SK-N-MC (cell line): Measurements from ENCODE around the gene SLC41A2.
"Not testable (repeated sequence)": the region's sequence is repeated elsewhere in the genome, so short reads cannot be mapped to it uniquely, and the experiment has no call there.

Experiments used
- DNase-seq: peaks from one replicate; pipeline ENCODE4 v3.0.0-alpha.2; 2011; ENCODE audit warnings: low read depth, low spot score
- H3K27ac ChIP-seq: fragments of 200-600 bp; sonication (generic); 2 replicates; pipeline ENCODE4 v1.5.1; 2016; ENCODE audit warnings: mixed run types
- H3K36me3 ChIP-seq: fragments of 200-600 bp; sonication (generic); 2 replicates; pipeline ENCODE4 v1.6.1; 2017; ENCODE audit warnings: antibody characterized with exemption, low read length, mixed read lengths; ENCODE audit not compliant: insufficient read depth
- H3K4me3 ChIP-seq: fragments of 200-600 bp; sonication (generic); 2 replicates; pipeline ENCODE4 v1.5.1; 2016
- H3K9ac ChIP-seq: fragments of 200-600 bp; sonication (generic); 2 replicates; pipeline ENCODE4 v1.8.0; 2017; ENCODE audit warnings: mixed run types, mixed read lengths; ENCODE audit not compliant: insufficient read length
- H3K9me3 ChIP-seq: fragments of 200-600 bp; sonication (generic); 2 replicates; pipeline ENCODE4 v1.6.1; 2017; ENCODE audit warnings: low read depth, mild to moderate bottlenecking, antibody characterized with exemption, low read length, moderate library complexity, mixed read lengths
- EZH2 ChIP-seq: fragments of 200-600 bp; sonication (generic); IDR thresholded peaks from one replicate; pipeline ENCODE4 v1.6.1; 2017; ENCODE audit warnings: antibody characterized with exemption
- FOXP2 ChIP-seq: optimal IDR thresholded peaks from 2 replicates; pipeline ENCODE3; 2011; ENCODE audit warnings: mild to moderate bottlenecking, moderate library complexity; ENCODE audit not compliant: insufficient read depth; ENCODE audit errors: extremely low read length, control extremely low read depth
- POLR2AphosphoS5 ChIP-seq: IDR thresholded peaks from 2 replicates; pipeline ENCODE4 v1.6.1; 2012; ENCODE audit warnings: mild to moderate bottlenecking, low read depth, low read length, borderline replicate concordance

Gene SLC41A2

GRCh38 chr12:104956870-104957718 lies 996 bp downstream of the SLC41A2 start:
- H3K27ac ChIP-seq = no peak overlapping the region
- H3K4me3 ChIP-seq = peak overlapping the region; percentile 90
- TF ChIP-seq EZH2 = no peak
- no peak for TF ChIP-seq POLR2AphosphoS5
- TF ChIP-seq FOXP2 = no peak
- no peak for DNase-seq
- H3K9me3 ChIP-seq = no peaks in the 10 kb centered on the region
- no peak overlapping the region for H3K9ac ChIP-seq
- H3K36me3 ChIP-seq = no peaks in the 10 kb centered on the region

- Histone ChIP-seq H3K9ac (no peak overlapping the region), H3K4me3 (no peak overlapping the region), H3K36me3 (no peaks in the 10 kb centered on the region), H3K27ac (no peak overlapping the region), H3K9me3 (no peaks in the 10 kb centered on the region)
- TF ChIP-seq POLR2AphosphoS5 (no peak), EZH2 (no peak), FOXP2 (no peak)
- no peak for DNase-seq
These were observed 2.4 kb downstream of the SLC41A2 start for GRCh38 chr12:104955703-104956102.

GRCh38 chr12:104953323-104953722 lies 4.8 kb downstream of the SLC41A2 start:
- no peak for DNase-seq
- no peak overlapping the region for H3K27ac ChIP-seq
- H3K36me3 ChIP-seq = no peaks in the 10 kb centered on the region
- TF ChIP-seq FOXP2 = no peak
- no peak for TF ChIP-seq POLR2AphosphoS5
- no peak for TF ChIP-seq EZH2
- no peak overlapping the region for H3K4me3 ChIP-seq
- no peaks in the 10 kb centered on the region for H3K9me3 ChIP-seq
- no peak overlapping the region for H3K9ac ChIP-seq

GRCh38 chr12:104952816-104953215 lies 5.3 kb downstream of the SLC41A2 start:
- DNase-seq = no peak
- Histone ChIP-seq H3K36me3 (no peaks in the 10 kb centered on the region), H3K27ac (no peak overlapping the region), H3K9ac (no peak overlapping the region), H3K4me3 (no peak overlapping the region), H3K9me3 (no peaks in the 10 kb centered on the region)
- TF ChIP-seq EZH2 (no peak), POLR2AphosphoS5 (no peak), FOXP2 (no peak)

- no peak overlapping the region for H3K27ac ChIP-seq
- no peak for TF ChIP-seq FOXP2
- TF ChIP-seq EZH2 = no peak
- TF ChIP-seq POLR2AphosphoS5 = no peak
- H3K9me3 ChIP-seq = no peaks in the 10 kb centered on the region
- no peak for DNase-seq
- H3K9ac ChIP-seq = peak overlapping the region; percentile 7
- no peaks in the 10 kb centered on the region for H3K36me3 ChIP-seq
- no peak overlapping the region for H3K4me3 ChIP-seq
These were observed 6.2 kb downstream of the SLC41A2 start for GRCh38 chr12:104951759-104952509.

GRCh38 chr12:104948716-104949115 lies 9.4 kb downstream of the SLC41A2 start:
- H3K9ac ChIP-seq, H3K27ac ChIP-seq, H3K9me3 ChIP-seq, H3K36me3 ChIP-seq, H3K4me3 ChIP-seq, DNase-seq: not testable (repeated sequence)

GRCh38 chr12:104944252-104944651 lies 13.8 kb downstream of the SLC41A2 start:
- Histone ChIP-seq H3K36me3 (no peaks in the 10 kb centered on the region), H3K9me3 (no peaks in the 10 kb centered on the region), H3K27ac (no peak overlapping the region), H3K9ac (no peak overlapping the region), H3K4me3 (no peak overlapping the region)
- TF ChIP-seq FOXP2 = no peak
- TF ChIP-seq EZH2 = no peak
- no peak for TF ChIP-seq POLR2AphosphoS5
- DNase-seq = no peak

- not testable (repeated sequence) for H3K27ac ChIP-seq, H3K9me3 ChIP-seq, H3K36me3 ChIP-seq, DNase-seq, H3K4me3 ChIP-seq, H3K9ac ChIP-seq
These were observed 14.7 kb downstream of the SLC41A2 start for GRCh38 chr12:104943401-104943800.

- Histone ChIP-seq H3K27ac (peak overlapping the region; percentile 69; the same call in 1 of the 2 replicates), H3K4me3 (no peak overlapping the region; the same call in 1 of the 2 replicates), H3K9ac (no peak overlapping the region), H3K9me3 (no peaks in the 10 kb centered on the region), H3K36me3 (no peaks in the 10 kb centered on the region)
- no peak for DNase-seq
- no peak for TF ChIP-seq POLR2AphosphoS5
- no peak for TF ChIP-seq EZH2
- no peak for TF ChIP-seq FOXP2
These were observed 16.0 kb downstream of the SLC41A2 start for GRCh38 chr12:104942075-104942474.
